NCI-H2227 (cell line): Measurements from ENCODE around the gene MBNL2.
A peak's percentile ranks its signal among the peaks of the same experiment; 100 is the strongest.

ENCODE experiments used
- DNase-seq: peaks from one replicate; lab custom pipeline; 2025; ENCODE audit not compliant: unreplicated experiment; lab: John Stamatoyannopoulos, UW

The MBNL2 gene

GRCh38 chr13:97289514-97290298 is 67.6 kb downstream of the MBNL2 start:
- DNase-seq = no peak

GRCh38 chr13:97295283-97296182 is 73.4 kb downstream of the MBNL2 start:
- DNase-seq = no peak

GRCh38 chr13:97296740-97297139 is 74.6 kb downstream of the MBNL2 start:
- no peak for DNase-seq

- peak; percentile 2 for DNase-seq
Measured at GRCh38 chr13:97298816-97299215, 76.7 kb downstream of the MBNL2 start.

- no peak for DNase-seq
Measured at GRCh38 chr13:97300871-97301270, 78.7 kb downstream of the MBNL2 start.

GRCh38 chr13:97301382-97302095 is 79.4 kb downstream of the MBNL2 start:
- DNase-seq = no peak

GRCh38 chr13:97302611-97303010 is 80.5 kb downstream of the MBNL2 start:
- DNase-seq = no peak

- no peak for DNase-seq
Measured at GRCh38 chr13:97306106-97306505, 84.0 kb downstream of the MBNL2 start.

- no peak for DNase-seq
Measured at GRCh38 chr13:97306645-97307044, 84.5 kb downstream of the MBNL2 start.

- DNase-seq = no peak
Measured at GRCh38 chr13:97307118-97307881, 85.2 kb downstream of the MBNL2 start.

- no peak for DNase-seq
Measured at GRCh38 chr13:97307882-97308624, 85.9 kb downstream of the MBNL2 start.

- no peak for DNase-seq
Measured at GRCh38 chr13:97308735-97309429, 86.7 kb downstream of the MBNL2 start.

GRCh38 chr13:97310809-97311436 is 88.8 kb downstream of the MBNL2 start:
- DNase-seq = no peak

GRCh38 chr13:97311956-97312355 is 89.8 kb downstream of the MBNL2 start:
- no peak for DNase-seq

- no peak for DNase-seq
Measured at GRCh38 chr13:97313551-97314260, 91.6 kb downstream of the MBNL2 start.

GRCh38 chr13:97316390-97316789 is 94.3 kb downstream of the MBNL2 start:
- no peak for DNase-seq

- no peak for DNase-seq
Measured at GRCh38 chr13:97317933-97318332, 95.8 kb downstream of the MBNL2 start.

- no peak for DNase-seq
Measured at GRCh38 chr13:97318532-97318931, 96.4 kb downstream of the MBNL2 start.
